H9 (cell line): ENCODE results near the gene MAST4. TPM values are rescaled to one million over a fixed set of nuclear protein-coding genes. Genes with fewer than 3 reads are reported as not detected.

ENCODE experiments used
- DNase-seq: peaks from one replicate; pipeline ENCODE4 v3.0.0-alpha.2; 2017
- H2AFZ ChIP-seq: one replicate; pipeline ENCODE4 v1.6.1; 2013; ENCODE audit warnings: mild to moderate bottlenecking, low read length, control low read depth, moderate library complexity
- H2AK5ac ChIP-seq: 2 replicates; pipeline ENCODE4 v1.6.1; 2013; ENCODE audit warnings: low read length, control low read depth, mixed read lengths; ENCODE audit not compliant: insufficient read length
- H2BK120ac ChIP-seq: one replicate; pipeline ENCODE4 v1.6.1; 2013; ENCODE audit warnings: low read depth, mild to moderate bottlenecking, low read length, control low read depth, inconsistent platforms; ENCODE audit not compliant: poor library complexity, severe bottlenecking
- H2BK12ac ChIP-seq: 2 replicates; pipeline ENCODE4 v1.6.1; 2013; ENCODE audit warnings: low read length, control low read depth, mixed read lengths, low read depth; ENCODE audit not compliant: insufficient read length
- H2BK15ac ChIP-seq: 2 replicates; pipeline ENCODE4 v1.6.1; 2013; ENCODE audit warnings: low read depth, low read length, control low read depth
- H2BK20ac ChIP-seq: one replicate; pipeline ENCODE4 v1.6.1; 2013; ENCODE audit warnings: low read depth, mild to moderate bottlenecking, low read length, control low read depth, inconsistent platforms; ENCODE audit not compliant: poor library complexity, severe bottlenecking
- H2BK5ac ChIP-seq: 2 replicates; pipeline ENCODE4 v1.6.1; 2013; ENCODE audit warnings: low read length, control low read depth, mixed read lengths; ENCODE audit not compliant: insufficient read length
- H3K14ac ChIP-seq: 2 replicates; pipeline ENCODE4 v1.6.1; 2013; ENCODE audit warnings: low read length, control low read depth; ENCODE audit not compliant: insufficient read depth
- H3K18ac ChIP-seq: 2 replicates; pipeline ENCODE4 v1.6.1; 2013; ENCODE audit warnings: low read depth, mild to moderate bottlenecking, mixed read lengths, low read length, control low read depth; ENCODE audit not compliant: insufficient read length
- H3K23ac ChIP-seq: 2 replicates; pipeline ENCODE4 v1.6.1; 2013; ENCODE audit warnings: low read length, control low read depth, mixed read lengths, low read depth; ENCODE audit not compliant: insufficient read length
- H3K23me2 ChIP-seq: 2 replicates; pipeline ENCODE4 v1.6.1; 2013; ENCODE audit warnings: low read depth, mild to moderate bottlenecking, mixed read lengths, low read length, control low read depth; ENCODE audit not compliant: insufficient read length, poor library complexity, severe bottlenecking
- H3K27ac ChIP-seq: 2 replicates; pipeline ENCODE4 v1.5.1; 2013; ENCODE audit warnings: low read length, control low read depth, mixed read lengths, low read depth; ENCODE audit not compliant: insufficient read length
- H3K27me3 ChIP-seq: 2 replicates; pipeline ENCODE4 v1.6.1; 2013; ENCODE audit warnings: low read length, control low read depth, inconsistent platforms; ENCODE audit not compliant: insufficient read depth
- H3K4ac ChIP-seq: 2 replicates; pipeline ENCODE4 v1.6.1; 2013; ENCODE audit warnings: low read depth, mild to moderate bottlenecking, control low read depth, inconsistent platforms, low read length, moderate library complexity
- H3K4me1 ChIP-seq: 2 replicates; pipeline ENCODE4 v1.6.1; 2013; ENCODE audit warnings: low read length, control low read depth, inconsistent platforms; ENCODE audit not compliant: insufficient read depth
- H3K4me2 ChIP-seq: 2 replicates; pipeline ENCODE4 v1.6.1; 2013; ENCODE audit warnings: low read length, control low read depth, mixed read lengths; ENCODE audit not compliant: insufficient read length, insufficient read depth
- H3K56ac ChIP-seq: 2 replicates; pipeline ENCODE4 v1.6.1; 2013; ENCODE audit warnings: low read depth, mild to moderate bottlenecking, mixed read lengths, low read length, control low read depth; ENCODE audit not compliant: insufficient read length
- H3K79me1 ChIP-seq: 2 replicates; pipeline ENCODE4 v1.6.1; 2013; ENCODE audit warnings: low read depth, mild to moderate bottlenecking, moderate library complexity, low read length, control low read depth, inconsistent platforms; ENCODE audit not compliant: insufficient read depth, poor library complexity, severe bottlenecking
- H3K79me2 ChIP-seq: 2 replicates; pipeline ENCODE4 v1.6.1; 2013; ENCODE audit warnings: low read length, control low read depth, inconsistent platforms; ENCODE audit not compliant: insufficient read depth
- H3K9ac ChIP-seq: 2 replicates; pipeline ENCODE4 v1.6.1; 2013; ENCODE audit warnings: low read length, control low read depth, mixed read lengths; ENCODE audit not compliant: insufficient read length; ENCODE audit errors: extremely low read depth
- H3K9me3 ChIP-seq: one replicate; pipeline ENCODE4 v1.6.1; 2013; ENCODE audit warnings: low read depth, low read length, inconsistent platforms; ENCODE audit not compliant: control insufficient read depth
- H3T11ph ChIP-seq: one replicate; pipeline ENCODE4 v1.6.1; 2013; ENCODE audit warnings: mild to moderate bottlenecking, low read length, control low read depth, inconsistent platforms
- H4K20me1 ChIP-seq: one replicate; pipeline ENCODE4 v1.6.1; 2013; ENCODE audit not compliant: control insufficient read depth, insufficient read length, insufficient read depth
- H4K5ac ChIP-seq: 2 replicates; pipeline ENCODE4 v1.6.1; 2013; ENCODE audit warnings: low read depth, mild to moderate bottlenecking, mixed read lengths, low read length, control low read depth; ENCODE audit not compliant: insufficient read length
- H4K8ac ChIP-seq: replicated peaks from 2 replicates; pipeline ENCODE4 v1.6.1; 2013; ENCODE audit warnings: low read length, control low read depth, mixed read lengths, low read depth; ENCODE audit not compliant: insufficient read length
- H4K91ac ChIP-seq: 2 replicates; pipeline ENCODE4 v1.6.1; 2013; ENCODE audit warnings: low read depth, mild to moderate bottlenecking, moderate library complexity, mixed read lengths, low read length, control low read depth; ENCODE audit not compliant: insufficient read length
- H3K27ac Mint-ChIP-seq, 3 experiments: 2 replicates in 2 of 3; 3 replicates in 1 of 3; pipeline ENCODE4 v1.8.0; 2020 to 2021; ENCODE audit warnings: mixed read lengths in 3 of 3, mild to moderate bottlenecking in 1 of 3, moderate library complexity in 1 of 3
- H3K27me3 Mint-ChIP-seq: 2 replicates; pipeline ENCODE4 v1.8.0; 2021; ENCODE audit warnings: low read depth, mild to moderate bottlenecking, moderate library complexity, mixed read lengths
- H3K36me3 Mint-ChIP-seq, 3 experiments: 2 replicates in 2 of 3; 3 replicates in 1 of 3; pipeline ENCODE4 v1.8.0; 2020 to 2021; ENCODE audit warnings: low read depth in 3 of 3, mixed read lengths in 3 of 3; ENCODE audit not compliant: insufficient read depth in 1 of 3
- H3K4me1 Mint-ChIP-seq, 2 experiments: 2 replicates each; pipeline ENCODE4 v1.8.0; 2020; ENCODE audit warnings: mixed read lengths in 2 of 2
- H3K4me3 Mint-ChIP-seq, 2 experiments: 2 replicates in 1 of 2; 3 replicates in 1 of 2; pipeline ENCODE4 v1.8.0; 2020 to 2021; ENCODE audit warnings: mild to moderate bottlenecking in 2 of 2, mixed read lengths in 2 of 2, moderate library complexity in 1 of 2
- H3K9me3 Mint-ChIP-seq, 2 experiments: 2 replicates in 1 of 2; 3 replicates in 1 of 2; pipeline ENCODE4 v1.8.0; 2020; ENCODE audit warnings: mild to moderate bottlenecking in 2 of 2, mixed read lengths in 2 of 2, moderate library complexity in 1 of 2
- CTCF ChIP-seq: fragments of 200-600 bp; sonication (generic); conservative IDR thresholded peaks from 3 replicates; pipeline ENCODE4 v1.8.0; 2021; ENCODE audit warnings: antibody characterized with exemption, mild to moderate bottlenecking
- WGBS: extraction: QIAGEN DNeasy Blood & Tissue Kit; methylation state at CpG from one replicate; pipeline ENCODE4 v1.1.7; 2013; ENCODE audit warnings: missing lambda C conversion rate, low lambda C conversion rate, mixed read lengths; ENCODE audit not compliant: insufficient read length; ENCODE audit errors: extremely low coverage; 5-methylcytosine and 5-hydroxymethylcytosine counted together
- total RNA-seq: library from RNA; stranded (reverse); gene quantifications from 2 replicates; pipeline ENCODE4 v1.2.1, GENCODE V29; 2021

MAST4 gene
- total RNA-seq, 1 experiment from 2014 or later: 3.7 TPM

GRCh38 chr5:66744040-66744439 lies 147.8 kb downstream of the MAST4 start:
- Mint-ChIP-seq H3K9me3 (peaks cover 3 to 5% of the 10 kb centered on the region in 2 experiments; a peak in 2 of 5 replicates), H3K36me3 (no peaks in the 10 kb centered on the region; a peak in 1 of 7 replicates), H3K4me1 (no peaks in the 10 kb centered on the region), H3K27ac (no peak overlapping the region), H3K27me3 (no peaks in the 10 kb centered on the region; the same call in none of the 2 replicates), H3K4me3 (no peak overlapping the region)
- no peaks in the 10 kb centered on the region for H3K79me2 ChIP-seq
- no peak overlapping the region for H2BK12ac ChIP-seq
- H3K56ac ChIP-seq: no peak overlapping the region
- no CpG with 5 or more reads among the region's 4 CpGs for WGBS
- no peak overlapping the region for H3K14ac ChIP-seq
- H3K79me1 ChIP-seq: no peaks in the 10 kb centered on the region
- no peak overlapping the region for H4K91ac ChIP-seq
- H3K23ac ChIP-seq: no peak overlapping the region
- H3K4ac ChIP-seq: no peak overlapping the region
- no peaks in the 10 kb centered on the region for H4K20me1 ChIP-seq
- H2AK5ac ChIP-seq: no peak overlapping the region
- no peak overlapping the region for H2AFZ ChIP-seq
- H3K9ac ChIP-seq: no peak overlapping the region
- no peak overlapping the region for H4K8ac ChIP-seq
- H3K9me3 ChIP-seq: no peaks in the 10 kb centered on the region
- H2BK5ac ChIP-seq: no peak overlapping the region
- H2BK20ac ChIP-seq: no peak overlapping the region
- DNase-seq: no peak
- H2BK120ac ChIP-seq: no peak overlapping the region
- no peak for TF ChIP-seq CTCF
- no peak overlapping the region for H3K4me2 ChIP-seq
- no peak overlapping the region for H3K27ac ChIP-seq
- no peak overlapping the region for H4K5ac ChIP-seq
- no peaks in the 10 kb centered on the region for H3K23me2 ChIP-seq
- no peaks in the 10 kb centered on the region for H3K4me1 ChIP-seq
- no peak overlapping the region for H3K18ac ChIP-seq
- no peaks in the 10 kb centered on the region for H3K27me3 ChIP-seq
- H2BK15ac ChIP-seq: no peak overlapping the region
- H3T11ph ChIP-seq: no peak overlapping the region
